Measurements from ENCODE around the gene CLEC9A. TPM values are rescaled to one million over a fixed set of nuclear protein-coding genes. Genes with fewer than 3 reads are reported as not detected.

The CLEC9A gene
- total RNA-seq, 4 donors from 2014 or later: not detected

DNA sequence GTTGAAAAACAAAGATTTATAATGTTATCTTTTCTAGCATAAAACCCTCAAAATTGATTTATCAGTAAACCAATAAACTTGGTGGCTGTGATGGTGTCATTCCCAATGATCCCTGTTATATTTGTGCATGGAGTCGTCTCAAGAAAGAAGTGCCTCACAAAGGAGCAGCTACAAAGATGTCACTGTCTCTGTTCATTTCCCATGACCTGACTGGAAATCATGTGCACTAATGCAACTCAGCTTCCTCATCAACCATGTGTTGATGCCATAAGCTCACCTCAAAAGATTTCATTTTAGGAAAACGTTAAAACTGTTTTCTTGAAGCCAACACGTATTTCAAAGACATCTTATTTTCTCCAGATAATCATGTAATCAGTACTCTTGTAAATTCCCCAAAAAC is 39.5 kb downstream of the CLEC9A start:
- intact Hi-C loops (cut with DNase I; ENCODE audit: low total_unique reads): no loop called here
- Histone ChIP-seq H3K9me3 (no peaks in the 10 kb centered on the region), H3K4me1 (peaks cover 0 to 6% of the 10 kb centered on the region in 2 donors), H3K4me3 (no peak overlapping the region), H3K27me3 (no peaks in the 10 kb centered on the region), H3K27ac (peak overlapping the region in 2 of 4 donors; percentile 64 to 71), H3K36me3 (no peaks in the 10 kb centered on the region)
- TF ChIP-seq POLR2A (IDR thresholded peaks at IDR 0.05): no peak
- TF ChIP-seq, protein P1, sequence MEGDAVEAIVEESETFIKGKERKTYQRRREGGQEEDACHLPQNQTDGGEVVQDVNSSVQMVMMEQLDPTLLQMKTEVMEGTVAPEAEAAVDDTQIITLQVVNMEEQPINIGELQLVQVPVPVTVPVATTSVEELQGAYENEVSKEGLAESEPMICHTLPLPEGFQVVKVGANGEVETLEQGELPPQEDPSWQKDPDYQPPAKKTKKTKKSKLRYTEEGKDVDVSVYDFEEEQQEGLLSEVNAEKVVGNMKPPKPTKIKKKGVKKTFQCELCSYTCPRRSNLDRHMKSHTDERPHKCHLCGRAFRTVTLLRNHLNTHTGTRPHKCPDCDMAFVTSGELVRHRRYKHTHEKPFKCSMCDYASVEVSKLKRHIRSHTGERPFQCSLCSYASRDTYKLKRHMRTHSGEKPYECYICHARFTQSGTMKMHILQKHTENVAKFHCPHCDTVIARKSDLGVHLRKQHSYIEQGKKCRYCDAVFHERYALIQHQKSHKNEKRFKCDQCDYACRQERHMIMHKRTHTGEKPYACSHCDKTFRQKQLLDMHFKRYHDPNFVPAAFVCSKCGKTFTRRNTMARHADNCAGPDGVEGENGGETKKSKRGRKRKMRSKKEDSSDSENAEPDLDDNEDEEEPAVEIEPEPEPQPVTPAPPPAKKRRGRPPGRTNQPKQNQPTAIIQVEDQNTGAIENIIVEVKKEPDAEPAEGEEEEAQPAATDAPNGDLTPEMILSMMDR (IDR thresholded peaks at IDR 0.05 in 4 of 5, conservative IDR thresholded peaks at IDR 0.05 in 1 of 5): no peak
- in situ Hi-C loops (cut with MboI; ENCODE audit: low sequenced_read_pairs in 4 of 4): no loop called here
- DNase-seq (no peak), ATAC-seq (no peak)

DNA sequence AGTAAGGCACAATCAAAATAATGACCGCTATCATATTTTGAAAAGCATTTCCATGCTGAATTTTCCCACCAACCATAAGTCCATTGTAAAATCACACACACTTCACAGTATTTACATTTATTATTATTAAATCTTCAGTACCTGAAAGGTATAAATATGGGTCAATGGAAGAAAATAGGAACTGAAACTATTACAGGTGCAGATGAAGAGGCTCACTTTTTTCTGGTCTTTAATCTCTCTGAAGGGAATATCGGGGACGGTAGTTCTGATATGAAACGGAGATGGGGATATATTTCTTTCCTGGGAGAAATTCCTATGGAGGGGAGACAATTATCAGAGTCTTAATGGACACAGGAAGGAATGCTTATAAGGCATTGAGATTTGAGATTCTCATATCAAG is 39.9 kb downstream of the CLEC9A start:
- in situ Hi-C loops (cut with MboI; ENCODE audit: low sequenced_read_pairs in 4 of 4): no loop called here
- intact Hi-C loops (cut with DNase I; ENCODE audit: low total_unique reads): no loop called here
- no peaks in the 10 kb centered on the region for H3K36me3 ChIP-seq
- H3K27ac ChIP-seq: peak overlapping the region in 2 of 4 donors; percentile 64 to 71
- DNase-seq: no peak
- peaks cover 0 to 6% of the 10 kb centered on the region in 2 donors for H3K4me1 ChIP-seq
- no peaks in the 10 kb centered on the region for H3K9me3 ChIP-seq
- no peak overlapping the region for H3K4me3 ChIP-seq
- H3K27me3 ChIP-seq: no peaks in the 10 kb centered on the region
- no peak for ATAC-seq
- TF ChIP-seq, protein P1 (IDR thresholded peaks at IDR 0.05 in 4 of 5, conservative IDR thresholded peaks at IDR 0.05 in 1 of 5): no peak
- no peak for TF ChIP-seq POLR2A (IDR thresholded peaks at IDR 0.05)

- intact Hi-C loops (cut with DNase I; ENCODE audit: low total_unique reads) (no loop called here), in situ Hi-C loops (cut with MboI; ENCODE audit: low sequenced_read_pairs in 4 of 4) (no loop called here)
- Histone ChIP-seq H3K36me3 (no peaks in the 10 kb centered on the region), H3K27ac (no peak overlapping the region), H3K27me3 (no peaks in the 10 kb centered on the region), H3K4me3 (no peak overlapping the region), H3K9me3 (no peaks in the 10 kb centered on the region), H3K4me1 (no peaks in the 10 kb centered on the region)
- ATAC-seq (no peak), DNase-seq (no peak)
- TF ChIP-seq POLR2A (IDR thresholded peaks at IDR 0.05): no peak
- TF ChIP-seq, protein P1 (IDR thresholded peaks at IDR 0.05 in 4 of 5, conservative IDR thresholded peaks at IDR 0.05 in 1 of 5): no peak
Observed at GRCh38 chr12:10072131-10072530, 41.6 kb downstream of the CLEC9A start.

DNA sequence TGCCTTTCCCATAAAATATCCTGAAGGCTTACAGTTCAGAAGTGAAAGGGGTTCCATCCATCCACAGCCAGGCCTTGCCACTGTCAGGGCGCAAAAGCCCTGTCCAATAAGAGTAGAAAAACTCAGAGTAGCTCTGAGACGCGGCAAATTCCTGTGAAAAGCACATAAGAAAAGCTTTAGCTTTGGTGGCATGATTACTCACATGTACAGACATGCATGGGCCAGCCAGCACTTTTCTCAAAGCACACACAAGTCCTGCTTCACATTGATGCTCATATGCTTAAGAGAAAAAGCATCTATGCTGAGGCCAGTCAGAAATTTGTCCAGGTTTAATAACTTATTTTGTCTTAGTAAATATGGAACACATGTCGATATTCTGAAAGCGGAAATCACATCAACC is 42.8 kb downstream of the CLEC9A start:
- intact Hi-C loops (cut with DNase I; ENCODE audit: low total_unique reads): no loop called here
- H3K36me3 ChIP-seq: no peaks in the 10 kb centered on the region
- H3K27ac ChIP-seq: no peak overlapping the region
- TF ChIP-seq, protein P1 (IDR thresholded peaks at IDR 0.05 in 4 of 5, conservative IDR thresholded peaks at IDR 0.05 in 1 of 5): no peak
- no peak for TF ChIP-seq POLR2A (IDR thresholded peaks at IDR 0.05)
- DNase-seq: no peak
- ATAC-seq: no peak
- in situ Hi-C loops (cut with MboI; ENCODE audit: low sequenced_read_pairs in 4 of 4): no loop called here
- H3K4me1 ChIP-seq: no peaks in the 10 kb centered on the region
- H3K27me3 ChIP-seq: no peaks in the 10 kb centered on the region
- H3K9me3 ChIP-seq: no peaks in the 10 kb centered on the region
- H3K4me3 ChIP-seq: no peak overlapping the region

DNA sequence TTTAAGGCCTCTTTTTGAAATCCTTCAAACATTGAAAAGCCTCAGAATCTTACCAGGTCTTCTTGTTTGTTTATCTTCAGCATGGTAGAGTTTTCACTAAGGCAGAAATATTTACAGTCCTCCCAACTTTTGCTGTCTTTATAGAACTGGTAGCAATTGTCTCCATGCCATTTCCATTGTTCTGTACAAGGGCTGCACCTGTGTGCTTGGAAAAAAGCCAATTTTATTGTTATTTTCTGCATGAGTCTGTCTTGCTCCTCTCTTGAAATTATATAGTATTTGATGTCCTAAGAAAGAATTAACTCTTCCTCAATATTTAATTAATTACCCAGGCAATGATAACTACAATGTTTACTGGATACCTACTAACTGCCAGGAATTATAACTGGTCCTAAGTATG is 45.0 kb downstream of the CLEC9A start:
- DNase-seq (no peak), ATAC-seq (no peak)
- in situ Hi-C loops (cut with MboI; ENCODE audit: low sequenced_read_pairs in 4 of 4) (no loop called here), intact Hi-C loops (cut with DNase I; ENCODE audit: low total_unique reads) (no loop called here)
- Histone ChIP-seq H3K4me1 (no peaks in the 10 kb centered on the region), H3K9me3 (no peaks in the 10 kb centered on the region), H3K36me3 (no peaks in the 10 kb centered on the region), H3K27ac (peak overlapping the region in 1 of 4 donors; percentile 8), H3K27me3 (no peaks in the 10 kb centered on the region), H3K4me3 (no peak overlapping the region)
- no peak for TF ChIP-seq POLR2A (IDR thresholded peaks at IDR 0.05)
- TF ChIP-seq, protein P1 (IDR thresholded peaks at IDR 0.05 in 4 of 5, conservative IDR thresholded peaks at IDR 0.05 in 1 of 5): no peak

Measured in gastrocnemius medialis (tissue), 4 donors.